SK-N-SH (cell line): Measurements from ENCODE around the gene CDH4. TPM values are rescaled to one million over a fixed set of nuclear protein-coding genes. Genes with fewer than 3 reads are reported as not detected.

Experiments used
- CTCF ChIA-PET: fragments of 300-600, 350-600 bp; formaldehyde crosslinking; extraction: SDS; loops from one replicate; lab custom pipeline; 2021; lab: Yijun Ruan, JAX
- POLR2A ChIA-PET: fragments of 350-600 bp; sonication (Branson Sonifier 250); formaldehyde crosslinking; extraction: SDS; loops from one replicate; lab custom pipeline; 2020; ENCODE audit warnings: antibody characterized with exemption, inconsistent platforms; lab: Yijun Ruan, JAX
- DNase-seq: peaks from one replicate; pipeline ENCODE4 v3.0.0; 2012
- H2AFZ ChIP-seq: fragments of 200-600 bp; sonication (generic); 2 replicates; pipeline ENCODE4 v1.8.1; 2016; ENCODE audit warnings: antibody characterized with exemption, mild to moderate bottlenecking, low read depth
- H3F3A ChIP-seq: fragments of 200-600 bp; sonication (generic); replicated peaks from 2 replicates; pipeline ENCODE3; 2016; ENCODE audit warnings: antibody characterized with exemption, mild to moderate bottlenecking; ENCODE audit not compliant: insufficient read depth
- H3K27ac ChIP-seq, 2 experiments: fragments of 200-500 bp in 1 of 2; fragments of 200-600 bp in 1 of 2; sonication (Bioruptor generic) in 1 of 2; sonication (generic), shearing (Covaris generic) in 1 of 2; 2 replicates each; pipeline versions ENCODE4 v1.5.1 to v1.6.1; 2014 to 2016; ENCODE audit warnings: low read depth in 2 of 2, inconsistent platforms in 1 of 2, low read length in 1 of 2, mild to moderate bottlenecking in 1 of 2, mixed read lengths in 1 of 2
- H3K27me3 ChIP-seq: fragments of 200-600 bp; sonication (generic), shearing (Covaris generic); 2 replicates; pipeline ENCODE4 v1.6.1; 2016; ENCODE audit warnings: mixed run types; ENCODE audit not compliant: insufficient read depth
- H3K36me3 ChIP-seq, 2 experiments: fragments of 200-500 bp in 1 of 2; fragments of 200-600 bp in 1 of 2; sonication (Bioruptor generic) in 1 of 2; sonication (generic) in 1 of 2; replicated peaks in 1 of 2; 2 replicates each; pipeline versions ENCODE3 to v1.5.1; 2014 to 2016; ENCODE audit warnings: low read length in 1 of 2, mild to moderate bottlenecking in 1 of 2; ENCODE audit not compliant: insufficient read depth in 2 of 2, control insufficient read depth in 1 of 2
- H3K4me1 ChIP-seq, 2 experiments: fragments of 200-500 bp in 1 of 2; fragments of 200-600 bp in 1 of 2; sonication (Bioruptor generic) in 1 of 2; sonication (generic), shearing (Covaris generic) in 1 of 2; 2 replicates each; pipeline versions ENCODE4 v1.5.1 to v1.6.1; 2014 to 2016; ENCODE audit warnings: low read depth in 1 of 2, low read length in 1 of 2, mixed run types in 1 of 2; ENCODE audit not compliant: insufficient read depth in 2 of 2, control insufficient read depth in 1 of 2
- H3K4me2 ChIP-seq: fragments of 200-600 bp; sonication (generic), shearing (Covaris generic); 2 replicates; pipeline ENCODE4 v1.6.1; 2017; ENCODE audit warnings: mixed run types
- H3K4me3 ChIP-seq, 2 experiments: fragments of 200-500 bp in 1 of 2; fragments of 200-600 bp in 1 of 2; sonication (Bioruptor generic) in 1 of 2; sonication (generic), shearing (Covaris generic) in 1 of 2; 2 replicates each; pipeline versions ENCODE4 v1.5.1 to v1.8.1; 2014 to 2016; ENCODE audit warnings: low read depth in 2 of 2, inconsistent platforms in 1 of 2, low read length in 1 of 2, mild to moderate bottlenecking in 1 of 2, mixed read lengths in 1 of 2, moderate library complexity in 1 of 2
- H3K79me2 ChIP-seq: fragments of 200-600 bp; sonication (generic); 2 replicates; pipeline ENCODE4 v1.8.1; 2017; ENCODE audit warnings: mild to moderate bottlenecking; ENCODE audit not compliant: insufficient read depth
- H3K9ac ChIP-seq: fragments of 200-600 bp; sonication (generic); 2 replicates; pipeline ENCODE4 v1.6.1; 2017; ENCODE audit warnings: mixed run types
- H3K9me2 ChIP-seq: fragments of 200-600 bp; sonication (generic); 2 replicates; pipeline ENCODE4 v1.6.1; 2017; ENCODE audit warnings: mixed run types
- H3K9me3 ChIP-seq: fragments of 200-600 bp; sonication (generic); 2 replicates; pipeline ENCODE4 v1.6.1; 2017; ENCODE audit warnings: mixed run types, mild to moderate bottlenecking, moderate library complexity
- H4K20me1 ChIP-seq: fragments of 200-600 bp; sonication (generic); 2 replicates; pipeline ENCODE4 v1.6.1; 2017; ENCODE audit warnings: mild to moderate bottlenecking, mixed run types; ENCODE audit not compliant: insufficient read depth
- CHD2 ChIP-seq: fragments of 150-350 bp; IDR thresholded peaks from 2 replicates; pipeline ENCODE4 v1.6.1; 2018; ENCODE audit warnings: low read length; ENCODE audit not compliant: partially characterized antibody
- EP300 ChIP-seq, 2 experiments: IDR thresholded peaks; 2 replicates each; pipeline versions ENCODE4 v1.4.0 to v1.6.1; 2012; ENCODE audit warnings: borderline replicate concordance in 1 of 2, low read depth in 1 of 2, low read length in 1 of 2
- EZH2phosphoT487 ChIP-seq: fragments of 200-600 bp; sonication (generic); IDR thresholded peaks from 2 replicates; pipeline ENCODE4 v1.6.1; 2017; ENCODE audit warnings: low read depth, mixed run types, mild to moderate bottlenecking, antibody characterized with exemption, moderate library complexity, borderline replicate concordance
- FOSL2 ChIP-seq: IDR thresholded peaks from 2 replicates; pipeline ENCODE4 v1.4.0; 2012; ENCODE audit warnings: low read depth, mild to moderate bottlenecking, moderate library complexity, borderline replicate concordance
- FOXM1 ChIP-seq: IDR thresholded peaks from 2 replicates; pipeline ENCODE4 v1.4.0; 2012; ENCODE audit warnings: low read depth, mild to moderate bottlenecking
- GATA2 ChIP-seq: sonication (generic); formaldehyde crosslinking; IDR thresholded peaks from 2 replicates; pipeline ENCODE4 v1.5.0; 2020; ENCODE audit warnings: mild to moderate bottlenecking, missing genetic modification reagents
- JUND ChIP-seq: IDR thresholded peaks from 2 replicates; pipeline ENCODE4 v1.4.0; 2012
- MEF2A ChIP-seq: IDR thresholded peaks from 2 replicates; pipeline ENCODE4 v1.4.0; 2012; ENCODE audit warnings: low read depth, borderline replicate concordance
- MXI1 ChIP-seq: IDR thresholded peaks from 2 replicates; pipeline ENCODE4 v1.6.1; 2012; ENCODE audit warnings: mild to moderate bottlenecking, low read depth, low read length, improper control_type of control experiment
- NFIC ChIP-seq: IDR thresholded peaks from 2 replicates; pipeline ENCODE4 v1.4.0; 2012; ENCODE audit warnings: borderline replicate concordance
- NRF1 ChIP-seq: IDR thresholded peaks from 2 replicates; pipeline ENCODE4 v1.6.1; 2012; ENCODE audit warnings: low read depth, mild to moderate bottlenecking, low read length
- RXRA ChIP-seq: IDR thresholded peaks from 2 replicates; pipeline ENCODE4 v1.4.0; 2012; ENCODE audit warnings: low read depth, mild to moderate bottlenecking, borderline replicate concordance
- SIN3A ChIP-seq: IDR thresholded peaks from 2 replicates; pipeline ENCODE4 v1.6.1; 2012; ENCODE audit warnings: low read depth, mild to moderate bottlenecking, low read length, moderate library complexity, borderline replicate concordance
- SMC3 ChIP-seq: IDR thresholded peaks from 2 replicates; pipeline ENCODE4 v1.6.1; 2012; ENCODE audit warnings: low read depth, low read length, improper control_type of control experiment
- TAF1 ChIP-seq: IDR thresholded peaks from 2 replicates; pipeline ENCODE4 v1.6.1; 2012; ENCODE audit warnings: low read depth, mild to moderate bottlenecking, low read length, moderate library complexity, borderline replicate concordance
- TEAD4 ChIP-seq: IDR thresholded peaks from 2 replicates; pipeline ENCODE4 v1.4.0; 2012; ENCODE audit warnings: mild to moderate bottlenecking, borderline replicate concordance; ENCODE audit not compliant: insufficient read depth
- USF1 ChIP-seq: IDR thresholded peaks from 2 replicates; pipeline ENCODE4 v1.4.0; 2012; ENCODE audit warnings: low read depth, borderline replicate concordance
- YY1 ChIP-seq: IDR thresholded peaks from 2 replicates; pipeline ENCODE4 v1.4.0; 2012; ENCODE audit warnings: low read depth, mild to moderate bottlenecking
- WGBS: methylation state at CpG from one replicate; pipeline ENCODE4 v1.1.6; 2017; ENCODE audit warnings: low lambda C conversion rate; 5-methylcytosine and 5-hydroxymethylcytosine counted together
- polyA plus RNA-seq, 3 experiments: library from polyadenylated mRNA; depleted of rRNA; stranded (reverse); fragments of >200 nt; gene quantifications; 2 replicates each; pipeline ENCODE4 v1.2.3, GENCODE V29; 2012
- TF ChIP-seq, protein P1 (sequence below): IDR thresholded peaks from 2 replicates; pipeline ENCODE4 v1.4.0; 2012; ENCODE audit warnings: low read depth
- TF ChIP-seq, protein P2 (sequence below): fragments of 200-600 bp; sonication (generic); IDR thresholded peaks from 2 replicates; pipeline ENCODE4 v1.6.1; 2017; ENCODE audit warnings: antibody characterized with exemption, mild to moderate bottlenecking, moderate library complexity
- TF ChIP-seq, protein P3 (sequence below): IDR thresholded peaks from 2 replicates; pipeline ENCODE4 v1.4.0; 2012; ENCODE audit warnings: low read depth, borderline replicate concordance

CDH4 gene
- polyA plus RNA-seq, 1 of the 3 experiments (the other 2 are of a cell fraction) = not detected

DNA sequence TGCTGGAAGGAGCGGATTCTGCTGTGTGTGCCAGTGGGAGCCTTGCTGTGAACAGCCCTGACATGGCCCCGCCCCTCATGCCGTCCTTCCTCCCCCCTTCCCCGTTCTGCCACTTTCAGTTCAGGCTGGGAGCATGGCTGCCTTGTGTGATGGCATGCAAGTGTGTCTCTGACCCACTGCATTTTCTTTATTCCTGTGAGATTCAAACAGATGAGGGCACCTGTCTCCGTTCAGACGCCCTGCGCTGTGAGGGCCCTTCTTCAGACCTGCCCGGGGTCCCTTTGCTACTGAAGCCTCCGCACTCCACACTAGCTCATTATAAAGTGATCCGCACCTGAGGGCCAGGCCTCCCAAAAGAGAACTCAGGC, 725.3 kb downstream of the CDH4 start:
- Histone ChIP-seq H3K9me2 (no peaks in the 10 kb centered on the region), H3K27ac (no peak overlapping the region), H3K27me3 (no peaks in the 10 kb centered on the region), H3K4me1 (no peaks in the 10 kb centered on the region; a peak in 1 of 4 replicates), H3K9ac (no peak overlapping the region), H3K79me2 (no peaks in the 10 kb centered on the region), H3K4me2 (no peak overlapping the region), H4K20me1 (no peaks in the 10 kb centered on the region), H3K36me3 (peaks cover 10 to 37% of the 10 kb centered on the region in 2 experiments), H3K9me3 (no peaks in the 10 kb centered on the region), H2AFZ (no peak overlapping the region), H3K4me3 (no peak overlapping the region), H3F3A (no peaks in the 10 kb centered on the region)
- ChIA-PET CTCF (interaction anchor here (1.4 kb wide), 1 partner anchor 33 kb away, joined by 4 read pairs; no protein-coding TSS in a partner anchor), POLR2A (no interaction called here)
- TF ChIP-seq SMC3 = no peak
- TF ChIP-seq, protein P1, sequence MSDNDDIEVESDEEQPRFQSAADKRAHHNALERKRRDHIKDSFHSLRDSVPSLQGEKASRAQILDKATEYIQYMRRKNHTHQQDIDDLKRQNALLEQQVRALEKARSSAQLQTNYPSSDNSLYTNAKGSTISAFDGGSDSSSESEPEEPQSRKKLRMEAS = no peak
- TF ChIP-seq NFIC = no peak
- no peak for TF ChIP-seq JUND
- TF ChIP-seq MXI1 = no peak
- no peak for TF ChIP-seq TAF1
- no peak for TF ChIP-seq NRF1
- TF ChIP-seq SIN3A = no peak
- TF ChIP-seq, protein P2, sequence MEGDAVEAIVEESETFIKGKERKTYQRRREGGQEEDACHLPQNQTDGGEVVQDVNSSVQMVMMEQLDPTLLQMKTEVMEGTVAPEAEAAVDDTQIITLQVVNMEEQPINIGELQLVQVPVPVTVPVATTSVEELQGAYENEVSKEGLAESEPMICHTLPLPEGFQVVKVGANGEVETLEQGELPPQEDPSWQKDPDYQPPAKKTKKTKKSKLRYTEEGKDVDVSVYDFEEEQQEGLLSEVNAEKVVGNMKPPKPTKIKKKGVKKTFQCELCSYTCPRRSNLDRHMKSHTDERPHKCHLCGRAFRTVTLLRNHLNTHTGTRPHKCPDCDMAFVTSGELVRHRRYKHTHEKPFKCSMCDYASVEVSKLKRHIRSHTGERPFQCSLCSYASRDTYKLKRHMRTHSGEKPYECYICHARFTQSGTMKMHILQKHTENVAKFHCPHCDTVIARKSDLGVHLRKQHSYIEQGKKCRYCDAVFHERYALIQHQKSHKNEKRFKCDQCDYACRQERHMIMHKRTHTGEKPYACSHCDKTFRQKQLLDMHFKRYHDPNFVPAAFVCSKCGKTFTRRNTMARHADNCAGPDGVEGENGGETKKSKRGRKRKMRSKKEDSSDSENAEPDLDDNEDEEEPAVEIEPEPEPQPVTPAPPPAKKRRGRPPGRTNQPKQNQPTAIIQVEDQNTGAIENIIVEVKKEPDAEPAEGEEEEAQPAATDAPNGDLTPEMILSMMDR = no peak
- no peak for TF ChIP-seq CHD2
- WGBS = 97% methylated on average over 8 of the region's 10 CpGs
- no peak for DNase-seq

DNA sequence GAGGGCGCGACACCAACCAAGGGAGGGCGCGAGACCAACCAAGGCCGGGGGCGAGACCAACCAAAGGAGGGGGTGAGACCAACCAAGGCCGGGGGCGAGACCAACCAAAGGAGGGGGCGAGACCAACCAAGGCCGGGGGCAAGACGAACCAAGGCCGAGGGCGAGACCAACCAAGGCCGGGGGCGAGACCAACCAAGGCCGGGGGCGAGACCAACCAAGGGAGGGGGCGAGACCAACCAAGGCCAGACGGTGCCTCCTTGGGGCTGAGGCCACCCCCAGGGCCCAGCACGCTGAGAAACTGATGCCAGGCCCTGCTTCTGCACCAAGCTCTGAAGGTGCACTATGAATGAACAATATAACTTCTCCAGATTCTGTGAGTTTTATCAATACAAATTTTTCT, 726.4 kb downstream of the CDH4 start:
- Histone ChIP-seq H3K27ac (no peak overlapping the region), H3K79me2 (no peaks in the 10 kb centered on the region), H3K4me3 (no peak overlapping the region), H3K9me3 (no peaks in the 10 kb centered on the region), H3K36me3 (peaks cover 5 to 28% of the 10 kb centered on the region in 2 experiments), H3K27me3 (no peaks in the 10 kb centered on the region), H3F3A (no peaks in the 10 kb centered on the region), H3K9me2 (no peaks in the 10 kb centered on the region), H3K9ac (no peak overlapping the region), H2AFZ (no peak overlapping the region), H3K4me1 (no peaks in the 10 kb centered on the region; a peak in 1 of 4 replicates), H4K20me1 (no peaks in the 10 kb centered on the region), H3K4me2 (no peak overlapping the region)
- CTCF ChIA-PET = interaction anchor here (1.0 kb wide), 1 partner anchor 9 kb away, joined by 3 read pairs; no protein-coding TSS in a partner anchor
- POLR2A ChIA-PET = no interaction called here
- 99% methylated on average over 20 of the region's 20 CpGs for WGBS
- no peak for DNase-seq
- no peak for TF ChIP-seq RXRA
- no peak for TF ChIP-seq EZH2phosphoT487
- no peak for TF ChIP-seq MXI1
- TF ChIP-seq FOXM1 = no peak
- no peak for TF ChIP-seq GATA2 (CRISPR knock-in tag)
- TF ChIP-seq TEAD4 = no peak
- TF ChIP-seq MEF2A = no peak
- TF ChIP-seq, protein P3, sequence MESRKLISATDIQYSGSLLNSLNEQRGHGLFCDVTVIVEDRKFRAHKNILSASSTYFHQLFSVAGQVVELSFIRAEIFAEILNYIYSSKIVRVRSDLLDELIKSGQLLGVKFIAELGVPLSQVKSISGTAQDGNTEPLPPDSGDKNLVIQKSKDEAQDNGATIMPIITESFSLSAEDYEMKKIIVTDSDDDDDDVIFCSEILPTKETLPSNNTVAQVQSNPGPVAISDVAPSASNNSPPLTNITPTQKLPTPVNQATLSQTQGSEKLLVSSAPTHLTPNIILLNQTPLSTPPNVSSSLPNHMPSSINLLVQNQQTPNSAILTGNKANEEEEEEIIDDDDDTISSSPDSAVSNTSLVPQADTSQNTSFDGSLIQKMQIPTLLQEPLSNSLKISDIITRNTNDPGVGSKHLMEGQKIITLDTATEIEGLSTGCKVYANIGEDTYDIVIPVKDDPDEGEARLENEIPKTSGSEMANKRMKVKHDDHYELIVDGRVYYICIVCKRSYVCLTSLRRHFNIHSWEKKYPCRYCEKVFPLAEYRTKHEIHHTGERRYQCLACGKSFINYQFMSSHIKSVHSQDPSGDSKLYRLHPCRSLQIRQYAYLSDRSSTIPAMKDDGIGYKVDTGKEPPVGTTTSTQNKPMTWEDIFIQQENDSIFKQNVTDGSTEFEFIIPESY = no peak
- TF ChIP-seq NFIC = no peak
- no peak for TF ChIP-seq FOSL2
- TF ChIP-seq YY1 = no peak
- no peak for TF ChIP-seq USF1
- TF ChIP-seq EP300 (IDR thresholded peaks at IDR 0.05; ENCODE audit: borderline replicate concordance in 1 of 2, low read depth in 1 of 2, low read length in 1 of 2) = no peak
- TF ChIP-seq, protein P2 = no peak
- TF ChIP-seq JUND = no peak
- TF ChIP-seq, protein P1 = no peak
